H1 (cell line): ENCODE results near the gene DGKI. TPM values are rescaled to one million over a fixed set of nuclear protein-coding genes. Genes with fewer than 3 reads are reported as not detected.

ENCODE experiments used
- ATF2 ChIP-seq: IDR thresholded peaks from 2 replicates; pipeline ENCODE4 v1.6.1; 2012; ENCODE audit warnings: low read length, inconsistent platforms
- CHD7 ChIP-seq: fragments of 300-600 bp; sonication (generic); IDR thresholded peaks from 2 replicates; pipeline ENCODE4 v1.7.1; 2012; ENCODE audit warnings: low read length, moderate library complexity, mild to moderate bottlenecking, inconsistent platforms; ENCODE audit not compliant: insufficient replicate concordance
- polyA plus RNA-seq, 7 experiments: library from polyadenylated mRNA; depleted of rRNA in 3 of 7; stranded (reverse) in 5 of 7; unstranded in 2 of 7; fragments of >200 nt in 5 of 7; fragments of 200-250 nt in 2 of 7; gene quantifications; 1 replicate in 5 of 7; 2 replicates in 1 of 7; 4 replicates in 1 of 7; pipeline versions ENCODE4 v1.2.1 to v1.2.3, GENCODE V29; 2011 to 2013; ENCODE audit warnings: missing spikeins in 2 of 7, mixed read lengths in 2 of 7
- total RNA-seq: library from RNA; stranded (reverse); fragmentation: NEBNext Ultra II Directional; extraction: Animal tissue kit (Norgen Biotek cat#: 25700); gene quantifications from 2 replicates; pipeline ENCODE4 v1.2.1, GENCODE V29; 2021

The DGKI gene
- total and polyA plus RNA-seq, 2 of the 8 experiments (the other 6 are each of a cell fraction or from before 2014, with no cell fraction given): 0.20 to 0.71 TPM

DNA sequence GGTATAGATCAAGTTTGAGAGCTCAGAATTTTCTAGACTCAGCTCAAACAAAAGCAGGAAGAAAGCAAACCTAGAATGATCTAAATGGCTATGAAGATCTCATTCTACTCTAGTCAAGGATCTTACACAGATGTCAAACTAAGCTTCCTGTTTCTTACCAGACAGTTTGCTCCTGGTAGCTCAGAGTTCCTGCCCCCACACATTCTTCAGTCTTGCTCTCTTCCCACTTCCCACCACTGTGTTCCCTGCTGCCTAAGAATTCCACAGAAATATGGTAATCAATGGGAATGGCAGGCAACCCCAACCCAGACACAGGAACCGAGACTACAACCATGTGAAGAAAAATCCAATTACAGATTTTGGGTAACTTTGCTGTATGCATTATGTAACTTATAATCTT lies 369.8 kb downstream of the DGKI start (continued):
- TF ChIP-seq CHD7 (no peak), ATF2 (no peak)
